ENCODE results near the gene NF1.

The NF1 gene

GRCh38 chr17:31296142-31296541 is 201.4 kb downstream of the NF1 start:
- Histone ChIP-seq H3F3A (ENCODE audit: insufficient read depth, low read length) (no peaks in the 10 kb centered on the region), H4K20me1 (ENCODE audit: insufficient read depth, low read length) (no peaks in the 10 kb centered on the region)
- TF ChIP-seq CTCF (IDR thresholded peaks at IDR 0.05; ENCODE audit: low read length), result no peak
- TF ChIP-seq EZH2phosphoT487 (IDR thresholded peaks at IDR 0.05; ENCODE audit: low read length), result no peak
- no peak for TF ChIP-seq EZH2 (optimal IDR thresholded peaks at IDR 0.05; ENCODE audit: low read depth, low read length)

GRCh38 chr17:31297090-31297489 is 202.3 kb downstream of the NF1 start, which contains the start of gene OMG:
TSS of gene OMG (minus strand) at chr17:31297239. CDS start at chr17:31296331, 908 bp downstream.
- Histone ChIP-seq H3K9ac (ENCODE audit: low read length) (no peak within 1 kb of the TSS), H3K4me2 (ENCODE audit: low read depth, low read length) (no peak within 1 kb of the TSS), H3F3A (ENCODE audit: insufficient read depth, low read length) (0 out of 2 replicates have a peak, but pooled peaks cover 4% of the 10 kb centered on the region), H2AFZ (ENCODE audit: low read length) (no peak within 1 kb of the TSS), H3K9me2 (replicated peaks; ENCODE audit: insufficient read depth, low read length) (no peaks in the 10 kb centered on the region), H3K27ac (ENCODE audit: low read length) (no peak within 1 kb of the TSS), H3K9me3 (replicated peaks; ENCODE audit: insufficient read depth, low read length) (no peaks in the 10 kb centered on the region), H3K4me1 (ENCODE audit: low read length) (no peaks in the 10 kb centered on the region), H3K36me3 (replicated peaks; ENCODE audit: insufficient read depth, low read length) (no peaks in the 10 kb centered on the region), H3K4me3 (ENCODE audit: low read length) (no peak within 1 kb of the TSS), H3K27me3 (replicated peaks; ENCODE audit: insufficient read depth, low read length) (no peaks in the 10 kb centered on the region), H4K20me1 (ENCODE audit: insufficient read depth, low read length) (no peaks in the 10 kb centered on the region), H3K79me2 (ENCODE audit: low read length) (no peaks in the 10 kb centered on the region)
- TF ChIP-seq EZH2 (optimal IDR thresholded peaks at IDR 0.05; ENCODE audit: low read depth, low read length) (no peak), EZH2phosphoT487 (IDR thresholded peaks at IDR 0.05; ENCODE audit: low read length) (no peak), CTCF (IDR thresholded peaks at IDR 0.05; ENCODE audit: low read length) (no peak)
- DNase-seq, result no peak

More at GRCh38 chr17:31296142-31296541, 201.4 kb downstream of the NF1 start:
- H3K9me3 ChIP-seq (replicated peaks; ENCODE audit: insufficient read depth, low read length), result no peaks in the 10 kb centered on the region
- no peaks in the 10 kb centered on the region for H3K79me2 ChIP-seq (ENCODE audit: low read length)
- H3K4me1 ChIP-seq (ENCODE audit: low read length), result no peaks in the 10 kb centered on the region
- H3K4me2 ChIP-seq (ENCODE audit: low read depth, low read length), result no peak overlapping the region
- H3K9ac ChIP-seq (ENCODE audit: low read length), result no peak overlapping the region
- H3K4me3 ChIP-seq (ENCODE audit: low read length), result no peak overlapping the region
- H3K27ac ChIP-seq (ENCODE audit: low read length), result no peak overlapping the region
- H2AFZ ChIP-seq (ENCODE audit: low read length), result no peak overlapping the region
- H3K27me3 ChIP-seq (replicated peaks; ENCODE audit: insufficient read depth, low read length), result no peaks in the 10 kb centered on the region
- DNase-seq, result no peak
- H3K36me3 ChIP-seq (replicated peaks; ENCODE audit: insufficient read depth, low read length), result no peaks in the 10 kb centered on the region
- no peaks in the 10 kb centered on the region for H3K9me2 ChIP-seq (replicated peaks; ENCODE audit: insufficient read depth, low read length)

DNA sequence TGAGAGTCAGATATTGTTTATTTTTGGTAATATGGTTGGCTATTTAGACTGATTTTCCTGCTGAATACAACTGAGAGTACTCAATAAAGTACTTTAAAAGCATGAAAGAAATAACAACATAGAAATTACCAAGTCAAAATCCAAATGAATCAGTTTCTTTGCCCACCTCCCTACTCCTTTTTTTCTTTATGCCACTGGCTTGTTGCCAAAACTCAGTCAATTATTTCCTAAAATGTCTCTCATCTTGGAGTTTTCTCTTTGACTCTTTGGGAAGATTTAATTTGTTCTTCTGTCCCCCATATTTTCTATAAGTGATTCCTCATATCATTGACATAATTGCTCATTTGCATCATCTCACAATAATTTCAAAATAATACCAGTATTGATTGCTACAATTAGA is 204.8 kb downstream of the NF1 start:
- no peak overlapping the region for H3K27ac ChIP-seq (ENCODE audit: low read length)
- H3K79me2 ChIP-seq (ENCODE audit: low read length), result peaks cover 15% of the 10 kb centered on the region
- H4K20me1 ChIP-seq (ENCODE audit: insufficient read depth, low read length), result no peaks in the 10 kb centered on the region
- no peak for DNase-seq
- no peak overlapping the region for H3K4me3 ChIP-seq (ENCODE audit: low read length)
- H3K9ac ChIP-seq (ENCODE audit: low read length), result no peak overlapping the region
- H3K4me1 ChIP-seq (ENCODE audit: low read length), result no peaks in the 10 kb centered on the region
- TF ChIP-seq EZH2 (optimal IDR thresholded peaks at IDR 0.05; ENCODE audit: low read depth, low read length) (no peak), CTCF (IDR thresholded peaks at IDR 0.05; ENCODE audit: low read length) (no peak), EZH2phosphoT487 (IDR thresholded peaks at IDR 0.05; ENCODE audit: low read length) (no peak)
- no peak overlapping the region for H3K4me2 ChIP-seq (ENCODE audit: low read depth, low read length)
- no peaks in the 10 kb centered on the region for H3K27me3 ChIP-seq (replicated peaks; ENCODE audit: insufficient read depth, low read length)
- H3F3A ChIP-seq (ENCODE audit: insufficient read depth, low read length), result 0 out of 2 replicates have a peak, but pooled peaks cover 4% of the 10 kb centered on the region
- H3K9me3 ChIP-seq (replicated peaks; ENCODE audit: insufficient read depth, low read length), result no peaks in the 10 kb centered on the region
- no peak overlapping the region for H2AFZ ChIP-seq (ENCODE audit: low read length)
- H3K9me2 ChIP-seq (replicated peaks; ENCODE audit: insufficient read depth, low read length), result no peaks in the 10 kb centered on the region
- H3K36me3 ChIP-seq (replicated peaks; ENCODE audit: insufficient read depth, low read length), result peaks cover 7% of the 10 kb centered on the region
